Fibroblast of lung (primary cell): Measurements from ENCODE around the gene NCAPH2. TPM values are rescaled to one million over a fixed set of nuclear protein-coding genes. Genes with fewer than 3 reads are reported as not detected.

ENCODE experiments used
- DNase-seq, 2 donors: peaks; one replicate each; pipeline versions ENCODE4 v3.0.0 to v3.0.0-alpha.2; 2010; ENCODE audit warnings: low read depth in 2 of 2
- H2AFZ ChIP-seq: 2 replicates; pipeline ENCODE4 v1.5.1; 2012; ENCODE audit warnings: low read length, control low read depth, inconsistent platforms
- H3K27ac ChIP-seq: 2 replicates; pipeline ENCODE4 v1.5.1; 2011; ENCODE audit warnings: low read length, control low read depth; ENCODE audit not compliant: insufficient read depth
- H3K27me3 ChIP-seq: 2 replicates; pipeline ENCODE4 v1.5.1; 2011; ENCODE audit warnings: mild to moderate bottlenecking, low read length; ENCODE audit not compliant: control insufficient read depth, insufficient read depth
- H3K36me3 ChIP-seq: 2 replicates; pipeline ENCODE4 v1.5.1; 2011; ENCODE audit warnings: low read length; ENCODE audit not compliant: control insufficient read depth, insufficient read depth
- H3K4me1 ChIP-seq: 2 replicates; pipeline ENCODE4 v1.5.1; 2011; ENCODE audit warnings: low read length; ENCODE audit not compliant: control insufficient read depth, insufficient read depth; ENCODE audit errors: extremely low read depth
- H3K4me2 ChIP-seq: 2 replicates; pipeline ENCODE4 v1.5.1; 2011; ENCODE audit warnings: low read length, control low read depth; ENCODE audit not compliant: insufficient read depth; ENCODE audit errors: extremely low read depth
- H3K4me3 ChIP-seq, 4 experiments: fragments of 200-600 bp in 1 of 4; sonication (generic) in 1 of 4; replicated peaks in 1 of 4; 2 replicates each; pipeline ENCODE4 v1.5.1; 2011 to 2016; ENCODE audit warnings: low read length in 4 of 4, low read depth in 3 of 4, mild to moderate bottlenecking in 3 of 4, control low read depth in 2 of 4, inconsistent platforms in 1 of 4, mixed read lengths in 1 of 4; ENCODE audit not compliant: insufficient read depth in 1 of 4; ENCODE audit errors: control extremely low read depth in 1 of 4
- H3K79me2 ChIP-seq: 2 replicates; pipeline ENCODE4 v1.5.1; 2012; ENCODE audit warnings: mild to moderate bottlenecking, low read length, inconsistent platforms; ENCODE audit not compliant: control insufficient read depth, insufficient read depth
- H3K9ac ChIP-seq: 2 replicates; pipeline ENCODE4 v1.5.1; 2011; ENCODE audit warnings: mild to moderate bottlenecking, low read length, control low read depth; ENCODE audit not compliant: insufficient read depth
- H3K9me3 ChIP-seq: 2 replicates; pipeline ENCODE4 v1.5.1; 2012; ENCODE audit warnings: low read depth, low read length; ENCODE audit not compliant: control insufficient read depth, insufficient read depth
- H4K20me1 ChIP-seq: 2 replicates; pipeline ENCODE4 v1.5.1; 2011; ENCODE audit warnings: low read length; ENCODE audit not compliant: control insufficient read depth, insufficient read depth; ENCODE audit errors: extremely low read depth
- EZH2 ChIP-seq: IDR thresholded peaks from 2 replicates; pipeline ENCODE4 v1.5.1; 2012; ENCODE audit warnings: low read length, control low read depth, mild to moderate bottlenecking; ENCODE audit errors: missing control alignments
- polyA plus RNA-seq, 2 donors: library from polyadenylated mRNA; depleted of rRNA in 1 of 2; stranded (reverse) in 1 of 2; unstranded in 1 of 2; fragments of >200 nt; gene quantifications; 2 replicates each; pipeline ENCODE4 v1.2.1, GENCODE V29; 2011 to 2012; ENCODE audit warnings: missing spikeins in 1 of 2
- total RNA-seq: library from RNA; depleted of rRNA; stranded (reverse); fragments of >200 nt; gene quantifications from 2 replicates; pipeline ENCODE4 v1.2.1, GENCODE V29; 2014
- TF ChIP-seq, protein P1 (sequence below), 2 donors: IDR thresholded peaks in 1 of 2; conservative IDR thresholded peaks in 1 of 2; 1 replicate in 1 of 2; 2 replicates in 1 of 2; pipeline ENCODE4 v1.5.1; 2011 to 2012; ENCODE audit warnings: low read length in 2 of 2, control low read depth in 1 of 2, inconsistent platforms in 1 of 2, low read depth in 1 of 2, mild to moderate bottlenecking in 1 of 2

The NCAPH2 gene
- total and polyA plus RNA-seq, 2 donors (not counting 1 experiment from before 2014, with no cell fraction given): 12.0 to 18.3 TPM

DNA sequence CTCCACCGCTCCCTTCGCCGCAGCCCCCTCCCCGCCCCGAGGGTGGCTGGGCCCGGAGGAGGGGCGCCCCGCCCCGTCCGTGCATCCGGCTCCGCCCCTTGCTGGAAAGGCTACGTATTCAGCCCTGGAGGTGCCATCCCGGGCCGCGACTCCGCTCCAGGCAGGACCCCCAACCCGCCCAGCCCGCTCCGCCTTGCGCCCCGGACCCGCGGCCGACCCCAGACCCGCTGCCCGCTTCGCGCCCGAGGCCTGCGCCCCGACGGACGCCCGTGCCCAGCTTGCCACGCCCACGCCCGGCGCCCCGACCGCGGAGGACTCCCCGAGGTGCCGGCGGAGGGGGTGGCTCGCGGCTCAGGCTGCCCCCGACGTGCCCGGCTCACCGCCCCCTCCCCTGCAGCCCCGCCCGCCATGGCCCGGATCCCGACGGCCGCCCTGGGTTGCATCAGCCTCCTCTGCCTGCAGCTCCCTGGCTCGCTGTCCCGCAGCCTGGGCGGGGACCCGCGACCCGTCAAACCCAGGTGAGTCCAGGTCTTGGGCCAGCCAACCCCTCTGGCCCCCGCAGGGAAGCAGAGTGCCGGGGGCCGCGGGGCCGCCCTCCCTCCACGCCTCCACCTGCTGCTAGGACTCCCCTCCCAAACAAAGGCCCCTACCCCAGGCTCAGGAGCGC is 26.5 kb upstream of the NCAPH2 start, which contains the start of gene ADM2:
Gene ADM2 (plus strand): TSS at position 104 of the 667 bp plus-strand sequence. CDS start 305 bp downstream, at position 409.
- peak in 1 of 2 donors; percentile 31 for DNase-seq
- no peaks in the 10 kb centered on the region for H3K4me1 ChIP-seq
- no peak for TF ChIP-seq EZH2
- TF ChIP-seq, protein P1, sequence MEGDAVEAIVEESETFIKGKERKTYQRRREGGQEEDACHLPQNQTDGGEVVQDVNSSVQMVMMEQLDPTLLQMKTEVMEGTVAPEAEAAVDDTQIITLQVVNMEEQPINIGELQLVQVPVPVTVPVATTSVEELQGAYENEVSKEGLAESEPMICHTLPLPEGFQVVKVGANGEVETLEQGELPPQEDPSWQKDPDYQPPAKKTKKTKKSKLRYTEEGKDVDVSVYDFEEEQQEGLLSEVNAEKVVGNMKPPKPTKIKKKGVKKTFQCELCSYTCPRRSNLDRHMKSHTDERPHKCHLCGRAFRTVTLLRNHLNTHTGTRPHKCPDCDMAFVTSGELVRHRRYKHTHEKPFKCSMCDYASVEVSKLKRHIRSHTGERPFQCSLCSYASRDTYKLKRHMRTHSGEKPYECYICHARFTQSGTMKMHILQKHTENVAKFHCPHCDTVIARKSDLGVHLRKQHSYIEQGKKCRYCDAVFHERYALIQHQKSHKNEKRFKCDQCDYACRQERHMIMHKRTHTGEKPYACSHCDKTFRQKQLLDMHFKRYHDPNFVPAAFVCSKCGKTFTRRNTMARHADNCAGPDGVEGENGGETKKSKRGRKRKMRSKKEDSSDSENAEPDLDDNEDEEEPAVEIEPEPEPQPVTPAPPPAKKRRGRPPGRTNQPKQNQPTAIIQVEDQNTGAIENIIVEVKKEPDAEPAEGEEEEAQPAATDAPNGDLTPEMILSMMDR (conservative IDR thresholded peaks at IDR 0.05 in 1 of 2, IDR thresholded peaks at IDR 0.05 in 1 of 2; ENCODE audit: low read depth in 1 of 2, low read length in 2 of 2): no peak
- no peaks in the 10 kb centered on the region for H3K36me3 ChIP-seq
- no peaks in the 10 kb centered on the region for H3K79me2 ChIP-seq
- H4K20me1 ChIP-seq: no peaks in the 10 kb centered on the region
- no peak within 1 kb of the TSS for H3K27ac ChIP-seq
- H3K4me2 ChIP-seq: peak within 1 kb of the TSS; percentile 25
- H3K4me3 ChIP-seq: peak within 1 kb of the TSS in 3 of 4 experiments; percentile 17 to 70 (median 60)
- H3K9me3 ChIP-seq: no peaks in the 10 kb centered on the region
- H3K9ac ChIP-seq: no peak within 1 kb of the TSS
- peaks cover 32% of the 10 kb centered on the region for H3K27me3 ChIP-seq
- H2AFZ ChIP-seq: no peak within 1 kb of the TSS

DNA sequence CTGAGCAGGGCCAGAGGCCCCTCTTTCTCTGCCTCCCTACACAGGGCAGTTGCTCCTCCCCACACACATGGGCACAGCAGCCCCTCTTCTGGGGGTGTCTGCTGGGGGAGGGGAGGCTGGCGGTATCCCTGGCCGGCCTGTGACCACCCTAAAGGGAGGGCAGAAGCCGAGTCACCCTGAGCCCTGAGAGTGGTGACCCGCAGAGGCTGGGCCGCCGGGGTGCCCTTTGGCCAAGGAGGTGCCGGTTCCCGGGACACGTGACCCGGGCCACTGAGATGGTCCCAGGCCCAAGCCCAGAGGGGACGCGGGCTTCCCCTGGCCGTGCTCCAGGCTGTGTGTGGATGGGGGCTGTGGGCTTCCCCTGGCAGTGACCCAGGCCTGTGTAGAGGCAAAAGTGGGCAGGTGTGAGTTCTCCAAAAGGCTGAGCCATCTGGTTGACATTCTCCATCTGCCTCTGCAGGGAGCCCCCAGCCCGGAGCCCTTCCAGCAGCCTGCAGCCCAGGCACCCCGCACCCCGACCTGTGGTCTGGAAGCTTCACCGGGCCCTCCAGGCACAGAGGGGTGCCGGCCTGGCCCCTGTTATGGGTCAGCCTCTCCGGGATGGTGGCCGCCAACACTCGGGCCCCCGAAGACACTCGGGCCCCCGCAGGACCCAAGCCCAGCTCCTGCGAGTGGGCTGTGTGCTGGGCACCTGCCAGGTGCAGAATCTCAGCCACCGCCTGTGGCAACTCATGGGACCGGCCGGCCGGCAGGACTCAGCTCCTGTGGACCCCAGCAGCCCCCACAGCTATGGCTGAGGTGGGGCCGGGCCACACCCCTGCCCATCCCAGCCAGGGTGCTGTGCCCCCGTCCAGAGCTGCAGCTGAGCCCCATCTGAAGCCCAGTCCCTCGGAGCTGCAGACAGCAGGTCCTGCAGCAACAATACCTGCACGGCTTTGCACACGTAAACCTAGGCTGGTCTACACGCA is 25.6 kb upstream of the NCAPH2 start:
- Histone ChIP-seq H3K4me3 (peak overlapping the region in 3 of 4 experiments; percentile 17 to 70 (median 60)), H3K9me3 (no peaks in the 10 kb centered on the region), H3K27me3 (peaks cover 32% of the 10 kb centered on the region), H2AFZ (no peak overlapping the region), H3K4me1 (no peaks in the 10 kb centered on the region), H3K36me3 (no peaks in the 10 kb centered on the region), H3K4me2 (peak overlapping the region; percentile 25), H3K9ac (no peak overlapping the region), H3K79me2 (no peaks in the 10 kb centered on the region), H4K20me1 (no peaks in the 10 kb centered on the region), H3K27ac (no peak overlapping the region)
- no peak for DNase-seq
- peak; percentile 86 for TF ChIP-seq EZH2
- TF ChIP-seq, protein P1 (conservative IDR thresholded peaks at IDR 0.05 in 1 of 2, IDR thresholded peaks at IDR 0.05 in 1 of 2; ENCODE audit: low read depth in 1 of 2, low read length in 2 of 2): no peak

DNA sequence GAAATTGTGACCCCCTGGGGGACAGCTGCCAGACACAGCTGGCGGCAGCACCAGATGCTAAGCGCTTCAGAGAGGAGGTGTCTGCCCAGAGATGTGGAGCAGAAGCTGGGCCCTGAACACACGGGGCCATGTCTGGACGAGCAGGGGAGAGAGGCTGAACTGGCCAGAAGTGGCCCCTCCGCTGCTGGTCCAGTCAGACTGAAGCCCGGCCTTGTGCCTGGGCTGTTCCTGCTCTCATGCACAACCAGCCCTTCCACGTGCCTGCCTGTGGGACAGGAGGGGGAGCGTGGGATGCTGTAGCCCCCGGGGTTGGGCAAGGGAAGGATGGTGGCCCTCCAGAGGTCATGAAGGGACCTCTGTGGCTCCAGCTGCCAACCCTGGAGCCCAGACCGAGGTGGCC is 24.9 kb upstream of the NCAPH2 start:
- H3K9ac ChIP-seq: no peak overlapping the region
- no peaks in the 10 kb centered on the region for H3K9me3 ChIP-seq
- TF ChIP-seq, protein P1 (conservative IDR thresholded peaks at IDR 0.05 in 1 of 2, IDR thresholded peaks at IDR 0.05 in 1 of 2; ENCODE audit: low read depth in 1 of 2, low read length in 2 of 2): no peak
- no peak for TF ChIP-seq EZH2
- H3K4me2 ChIP-seq: no peak overlapping the region
- peak overlapping the region in 1 of 4 experiments; percentile 27 for H3K4me3 ChIP-seq
- no peaks in the 10 kb centered on the region for H4K20me1 ChIP-seq
- H3K4me1 ChIP-seq: no peaks in the 10 kb centered on the region
- DNase-seq: no peak
- no peak overlapping the region for H2AFZ ChIP-seq
- peaks cover 32% of the 10 kb centered on the region for H3K27me3 ChIP-seq
- H3K79me2 ChIP-seq: no peaks in the 10 kb centered on the region
- no peak overlapping the region for H3K27ac ChIP-seq
- H3K36me3 ChIP-seq: no peaks in the 10 kb centered on the region
